ENCODE data around the gene AKAP12. TPM values are rescaled to one million over a fixed set of nuclear protein-coding genes. Genes with fewer than 3 reads are reported as not detected.

AKAP12 gene
- total RNA-seq, 1 experiment from 2014 or later = 109 TPM

DNA sequence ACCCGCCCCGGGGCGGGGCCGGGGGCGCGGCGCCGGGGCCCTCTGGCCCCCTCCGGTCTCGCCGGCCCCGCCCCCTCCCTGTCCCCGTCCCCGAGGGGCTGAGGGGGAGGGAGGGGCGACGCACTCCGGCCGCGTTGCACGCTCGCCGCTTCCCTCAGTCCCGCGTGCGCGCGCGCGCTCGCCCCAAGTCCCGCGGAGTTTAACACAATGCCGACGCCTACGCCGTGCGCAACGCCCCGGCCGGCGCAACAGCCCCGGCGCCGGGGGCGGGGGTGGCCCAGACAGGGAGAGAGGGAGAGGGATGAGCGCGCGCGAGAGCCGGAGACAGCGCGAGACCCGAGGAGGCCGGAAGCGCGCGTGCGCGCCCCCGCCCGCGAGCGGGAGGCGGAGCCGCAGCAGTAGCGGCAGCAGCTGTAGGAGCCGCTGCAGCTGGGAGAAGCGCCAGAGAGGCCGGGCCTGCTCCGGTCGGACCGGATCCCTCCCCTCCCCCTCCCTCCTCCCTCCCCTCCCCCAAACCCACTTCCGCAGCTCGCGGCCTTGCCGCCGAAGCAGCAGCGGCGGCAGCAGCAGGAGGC lies 150.6 kb downstream of the AKAP12 start:
- TF ChIP-seq EZH2phosphoT487 (IDR thresholded peaks at IDR 0.05; ENCODE audit: borderline replicate concordance, low read length) (peak; percentile 93), EZH2 (IDR thresholded peaks at IDR 0.05; ENCODE audit: low read length, unreplicated experiment) (no peak)
- ChIA-PET POLR2A (ENCODE audit: unreplicated experiment) (interaction anchor here (0.6 kb wide), 1 partner anchor 16 kb away, joined by 6 read pairs; no protein-coding TSS in a partner anchor), CTCF (no interaction called here)
- intact Hi-C loops (cut with micrococcal nuclease) = loop anchor here (2.0 kb wide), 1 partner anchor 62 kb away; the partner anchor contains the start of gene RMND1
- H3K27ac ChIP-seq (ENCODE audit: low read length) = peak overlapping the region; percentile 94
- no peaks in the 10 kb centered on the region for H3K9me2 ChIP-seq (replicated peaks; ENCODE audit: low read length)
- DNase-seq (peak; percentile 97), ATAC-seq (peak; percentile 84)
- H3K79me2 ChIP-seq (ENCODE audit: low read length) = peaks cover 81% of the 10 kb centered on the region
- H3K36me3 ChIP-seq (ENCODE audit: low read depth, low read length) = peaks cover 11% of the 10 kb centered on the region; the same call in 1 of the 2 replicates
- H3K9me3 ChIP-seq (ENCODE audit: low read length) = no peaks in the 10 kb centered on the region
- H3K4me3 ChIP-seq (ENCODE audit: low read length) = peak overlapping the region; percentile 94
- H3K4me1 ChIP-seq (ENCODE audit: insufficient read depth, low read length) = peaks cover 30% of the 10 kb centered on the region
- no TSS peak for BruUV-seq (replicated peaks)
- no peaks in the 10 kb centered on the region for H3F3A ChIP-seq (ENCODE audit: low read length, unreplicated experiment)
- no peaks in the 10 kb centered on the region for H3K27me3 ChIP-seq (ENCODE audit: low read length)
- peak overlapping the region; percentile 99 for H3K9ac ChIP-seq (ENCODE audit: low read length)
- peaks cover 16% of the 10 kb centered on the region for H4K20me1 ChIP-seq (ENCODE audit: low read length)
- H2AFZ ChIP-seq (ENCODE audit: low read length) = no peak overlapping the region
- H3K4me2 ChIP-seq (ENCODE audit: low read length) = no peak overlapping the region

GRCh38 chr6:151390851-151391470 lies 151.2 kb downstream of the AKAP12 start:
- no peaks in the 10 kb centered on the region for H3F3A ChIP-seq (ENCODE audit: low read length, unreplicated experiment)
- peak overlapping the region; percentile 81 for H3K4me2 ChIP-seq (ENCODE audit: low read length)
- H3K4me3 ChIP-seq (ENCODE audit: low read length) = peak overlapping the region; percentile 81
- DNase-seq (no peak), ATAC-seq (no peak; the same call in none of the 2 replicates)
- CTCF ChIA-PET = no interaction called here
- BruUV-seq (replicated peaks) = no TSS peak
- H3K27me3 ChIP-seq (ENCODE audit: low read length) = no peaks in the 10 kb centered on the region
- H3K9me3 ChIP-seq (ENCODE audit: low read length) = no peaks in the 10 kb centered on the region
- peak overlapping the region; percentile 99 for H3K9ac ChIP-seq (ENCODE audit: low read length)
- H3K4me1 ChIP-seq (ENCODE audit: insufficient read depth, low read length) = peaks cover 30% of the 10 kb centered on the region
- intact Hi-C loops (cut with micrococcal nuclease) = loop anchor here (2.0 kb wide), 1 partner anchor 62 kb away; the partner anchor contains the start of gene RMND1
- peaks cover 16% of the 10 kb centered on the region for H4K20me1 ChIP-seq (ENCODE audit: low read length)
- peaks cover 11% of the 10 kb centered on the region; the same call in 1 of the 2 replicates for H3K36me3 ChIP-seq (ENCODE audit: low read depth, low read length)
- TF ChIP-seq, protein P1, sequence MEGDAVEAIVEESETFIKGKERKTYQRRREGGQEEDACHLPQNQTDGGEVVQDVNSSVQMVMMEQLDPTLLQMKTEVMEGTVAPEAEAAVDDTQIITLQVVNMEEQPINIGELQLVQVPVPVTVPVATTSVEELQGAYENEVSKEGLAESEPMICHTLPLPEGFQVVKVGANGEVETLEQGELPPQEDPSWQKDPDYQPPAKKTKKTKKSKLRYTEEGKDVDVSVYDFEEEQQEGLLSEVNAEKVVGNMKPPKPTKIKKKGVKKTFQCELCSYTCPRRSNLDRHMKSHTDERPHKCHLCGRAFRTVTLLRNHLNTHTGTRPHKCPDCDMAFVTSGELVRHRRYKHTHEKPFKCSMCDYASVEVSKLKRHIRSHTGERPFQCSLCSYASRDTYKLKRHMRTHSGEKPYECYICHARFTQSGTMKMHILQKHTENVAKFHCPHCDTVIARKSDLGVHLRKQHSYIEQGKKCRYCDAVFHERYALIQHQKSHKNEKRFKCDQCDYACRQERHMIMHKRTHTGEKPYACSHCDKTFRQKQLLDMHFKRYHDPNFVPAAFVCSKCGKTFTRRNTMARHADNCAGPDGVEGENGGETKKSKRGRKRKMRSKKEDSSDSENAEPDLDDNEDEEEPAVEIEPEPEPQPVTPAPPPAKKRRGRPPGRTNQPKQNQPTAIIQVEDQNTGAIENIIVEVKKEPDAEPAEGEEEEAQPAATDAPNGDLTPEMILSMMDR (conservative IDR thresholded peaks at IDR 0.05; ENCODE audit: low read depth, low read length) = no peak
- no peak for TF ChIP-seq EZH2phosphoT487 (IDR thresholded peaks at IDR 0.05; ENCODE audit: borderline replicate concordance, low read length)
- peak overlapping the region; percentile 89 for H3K27ac ChIP-seq (ENCODE audit: low read length)
- no peaks in the 10 kb centered on the region for H3K9me2 ChIP-seq (replicated peaks; ENCODE audit: low read length)
- H2AFZ ChIP-seq (ENCODE audit: low read length) = peak overlapping the region; percentile 55; the same call in 1 of the 2 replicates
- peaks cover 81% of the 10 kb centered on the region for H3K79me2 ChIP-seq (ENCODE audit: low read length)
- POLR2A ChIA-PET (ENCODE audit: unreplicated experiment) = interaction anchor here (0.6 kb wide), 1 partner anchor 16 kb away, joined by 6 read pairs; no protein-coding TSS in a partner anchor

- peak within 1 kb of the TSS; percentile 90 for H3K4me2 ChIP-seq (ENCODE audit: low read length)
- H2AFZ ChIP-seq (ENCODE audit: low read length) = peak within 1 kb of the TSS; percentile 55; the same call in 1 of the 2 replicates
- H3K36me3 ChIP-seq (ENCODE audit: low read depth, low read length) = peaks cover 11% of the 10 kb centered on the region; the same call in 1 of the 2 replicates
- H3K9me2 ChIP-seq (replicated peaks; ENCODE audit: low read length) = no peaks in the 10 kb centered on the region
- H3F3A ChIP-seq (ENCODE audit: low read length, unreplicated experiment) = no peaks in the 10 kb centered on the region
- ChIA-PET POLR2A (ENCODE audit: unreplicated experiment) (no interaction called here), CTCF (no interaction called here)
- TF ChIP-seq, protein P1 (conservative IDR thresholded peaks at IDR 0.05; ENCODE audit: low read depth, low read length) = no peak
- TF ChIP-seq EZH2phosphoT487 (IDR thresholded peaks at IDR 0.05; ENCODE audit: borderline replicate concordance, low read length) = no peak
- TF ChIP-seq EZH2 (IDR thresholded peaks at IDR 0.05; ENCODE audit: low read length, unreplicated experiment) = no peak
- peak within 1 kb of the TSS; percentile 81 for H3K4me3 ChIP-seq (ENCODE audit: low read length)
- DNase-seq (peak; percentile 70), ATAC-seq (peak; percentile 34)
- peak within 1 kb of the TSS; percentile 99 for H3K9ac ChIP-seq (ENCODE audit: low read length)
- H3K27ac ChIP-seq (ENCODE audit: low read length) = peak within 1 kb of the TSS; percentile 94
- H3K9me3 ChIP-seq (ENCODE audit: low read length) = no peaks in the 10 kb centered on the region
- H3K79me2 ChIP-seq (ENCODE audit: low read length) = peaks cover 81% of the 10 kb centered on the region
- intact Hi-C loops (cut with micrococcal nuclease) = loop anchor here (2.0 kb wide), 1 partner anchor 61 kb away; the partner anchor contains the start of gene RMND1
- BruUV-seq (replicated peaks) = no TSS peak
- peaks cover 30% of the 10 kb centered on the region for H3K4me1 ChIP-seq (ENCODE audit: insufficient read depth, low read length)
- H3K27me3 ChIP-seq (ENCODE audit: low read length) = no peaks in the 10 kb centered on the region
- peaks cover 16% of the 10 kb centered on the region for H4K20me1 ChIP-seq (ENCODE audit: low read length)
These were observed 152.0 kb downstream of the AKAP12 start, which contains the start of gene ZBTB2 for GRCh38 chr6:151391471-151392413. Gene ZBTB2, minus strand, starts transcription at chr6:151391559. Its CDS starts 17,922 bp downstream, at chr6:151373637.

Data from PC-3 (cell line).